K562 (cell line): ENCODE measurements around the gene SYT8. TPM values are rescaled to one million over a fixed set of nuclear protein-coding genes. Genes with fewer than 3 reads are reported as not detected.

Experiments used
- ATAC-seq: fragments of 200-7000 bp; cut with Tn5 transposase; 3 replicates; pipeline ENCODE4 v1.9.1; 2020; ENCODE audit warnings: moderate library complexity
- BruUV-seq: library from RNA; stranded (reverse); fragments of 400-500 nt; replicated peaks from 2 replicates; lab custom pipeline; 2021; lab: Mats Ljungman, UMichigan
- CTCF ChIA-PET: fragments of 300-600 bp; formaldehyde crosslinking; extraction: SDS; loops from one replicate; lab custom pipeline; 2021; ENCODE audit warnings: low intra/inter-chr PET ratio; lab: Yijun Ruan, JAX
- POLR2A ChIA-PET: fragments of 300-600, 350-650 bp; sonication (Branson Sonifier 250); formaldehyde crosslinking; extraction: SDS; loops from one replicate; lab custom pipeline; 2021; ENCODE audit warnings: antibody characterized with exemption, inconsistent platforms; lab: Yijun Ruan, JAX
- DNase-seq, 4 experiments: peaks; one replicate each; pipeline versions ENCODE4 v3.0.0 to v3.0.0-alpha.2; 2011 to 2018; ENCODE audit warnings: low spot score in 3 of 4, mixed read lengths in 3 of 4; ENCODE audit errors: extremely low read depth in 1 of 4
- FAIRE-seq: peaks from 2 replicates; lab custom pipeline; 2011; peaks lifted over from hg19 to GRCh38; lab: Jason Lieb, UNC
- H2AFZ ChIP-seq: 2 replicates; pipeline ENCODE4 v1.6.0; 2011; ENCODE audit warnings: low read depth, low read length, control low read depth, inconsistent platforms
- H3K27ac ChIP-seq: fragments of 200-600 bp; 3 replicates; pipeline ENCODE4 v1.8.0; 2011; ENCODE audit warnings: low read depth, mild to moderate bottlenecking, control low read depth, inconsistent platforms, low read length, moderate library complexity, mixed read lengths; ENCODE audit errors: extremely low read depth
- H3K27me3 ChIP-seq, 2 experiments: fragments of 300-600 bp in 1 of 2; 2 replicates in 1 of 2; 3 replicates in 1 of 2; pipeline versions ENCODE4 v1.6.0 to v1.8.0; 2011; ENCODE audit warnings: inconsistent platforms in 2 of 2, low read length in 2 of 2, mild to moderate bottlenecking in 1 of 2, mixed read lengths in 1 of 2, moderate library complexity in 1 of 2; ENCODE audit not compliant: control insufficient read depth in 2 of 2, insufficient read depth in 2 of 2
- H3K36me3 ChIP-seq: fragments of 300-600 bp; 3 replicates; pipeline ENCODE4 v1.8.0; 2011; ENCODE audit warnings: mild to moderate bottlenecking, low read length, inconsistent platforms; ENCODE audit not compliant: control insufficient read depth, insufficient read depth
- H3K4me1 ChIP-seq, 2 experiments: fragments of 200-600 bp in 1 of 2; replicated peaks in 1 of 2; 2 replicates in 1 of 2; 3 replicates in 1 of 2; pipeline versions ENCODE4 v1.5.1 to v1.8.0; 2011; ENCODE audit warnings: inconsistent platforms in 2 of 2, low read length in 2 of 2, mild to moderate bottlenecking in 1 of 2, mixed read lengths in 1 of 2, moderate library complexity in 1 of 2; ENCODE audit not compliant: control insufficient read depth in 2 of 2, insufficient read depth in 2 of 2
- H3K4me2 ChIP-seq: 2 replicates; pipeline ENCODE4 v1.6.1; 2011; ENCODE audit warnings: low read length, control low read depth, inconsistent platforms, mixed read lengths; ENCODE audit not compliant: insufficient read depth
- H3K4me3 ChIP-seq: fragments of 200-600 bp; sonication (generic), shearing (Covaris generic); 2 replicates; pipeline ENCODE4 v1.5.1; 2016; ENCODE audit warnings: control low read depth, inconsistent platforms
- H3K79me2 ChIP-seq: fragments of 200-600 bp; 3 replicates; pipeline ENCODE4 v1.8.0; 2011; ENCODE audit warnings: low read length, inconsistent platforms; ENCODE audit not compliant: control insufficient read depth, insufficient read depth
- H3K9ac ChIP-seq, 2 experiments: 2 replicates each; pipeline versions ENCODE4 v1.6.0 to v1.6.1; 2011; ENCODE audit warnings: low read depth in 2 of 2, low read length in 2 of 2, control low read depth in 1 of 2, inconsistent platforms in 1 of 2, mild to moderate bottlenecking in 1 of 2, mixed read lengths in 1 of 2; ENCODE audit not compliant: insufficient read depth in 1 of 2
- H3K9me1 ChIP-seq: one replicate; pipeline ENCODE4 v1.6.0; 2011; ENCODE audit warnings: inconsistent platforms, mild to moderate bottlenecking, low read length, moderate library complexity; ENCODE audit not compliant: control insufficient read depth, insufficient read depth
- H3K9me3 ChIP-seq: replicated peaks from 2 replicates; pipeline ENCODE4 v1.5.1; 2011; ENCODE audit warnings: low read depth, low read length, inconsistent platforms; ENCODE audit not compliant: control insufficient read depth, insufficient read depth
- H4K20me1 ChIP-seq: replicated peaks from 2 replicates; pipeline ENCODE4 v1.6.1; 2011; ENCODE audit warnings: low read length, inconsistent platforms, mixed read lengths; ENCODE audit not compliant: control insufficient read depth, insufficient read depth
- BRF1 ChIP-seq: IDR thresholded peaks from 3 replicates; pipeline ENCODE4 v1.6.1; 2011; ENCODE audit warnings: borderline replicate concordance, mild to moderate bottlenecking; ENCODE audit not compliant: insufficient read length; ENCODE audit errors: extremely low read depth
- CREB1 ChIP-seq, 2 experiments: sonication (generic) in 1 of 2; formaldehyde crosslinking in 1 of 2; IDR thresholded peaks; 2 replicates each; pipeline versions ENCODE4 v1.6.1 to v1.8.0; 2012 to 2022; ENCODE audit warnings: inconsistent platforms in 1 of 2, mild to moderate bottlenecking in 1 of 2, missing genetic modification reagents in 1 of 2, moderate library complexity in 1 of 2
- FOXO4 ChIP-seq: fragments of 450-650 bp; formaldehyde crosslinking; IDR thresholded peaks from 2 replicates; pipeline ENCODE4 v1.4.0; 2020; ENCODE audit warnings: mild to moderate bottlenecking, moderate library complexity
- HES1 ChIP-seq: fragments of 450-650 bp; IDR thresholded peaks from 2 replicates; pipeline ENCODE4 v1.6.1; 2016; ENCODE audit warnings: low read depth, mild to moderate bottlenecking, moderate library complexity
- IRF1 ChIP-seq: sonication (generic); formaldehyde crosslinking; IDR thresholded peaks from 2 replicates; pipeline ENCODE4 v1.8.0; 2022; ENCODE audit warnings: missing genetic modification reagents, mild to moderate bottlenecking, borderline replicate concordance
- MED1 ChIP-seq: sonication (generic); formaldehyde crosslinking; IDR thresholded peaks from 2 replicates; pipeline ENCODE4 v1.8.1; 2023; ENCODE audit warnings: missing genetic modification reagents, borderline replicate concordance
- NBN ChIP-seq: fragments of 450-650 bp; IDR thresholded peaks from 2 replicates; pipeline ENCODE4 v1.6.1; 2016; ENCODE audit warnings: low read depth, mild to moderate bottlenecking
- NELFE ChIP-seq: IDR thresholded peaks from 2 replicates; pipeline ENCODE4 v1.6.1; 2011; ENCODE audit warnings: mild to moderate bottlenecking; ENCODE audit not compliant: insufficient read depth, insufficient read length
- NEUROD1 ChIP-seq: fragments of 150-350 bp; IDR thresholded peaks from 2 replicates; pipeline ENCODE4 v1.6.1; 2014; ENCODE audit warnings: borderline replicate concordance, low read length, low read depth; ENCODE audit not compliant: partially characterized antibody
- RBM39 ChIP-seq: fragments of 200-400 bp; formaldehyde crosslinking; optimal IDR thresholded peaks from 2 replicates; pipeline ENCODE3; 2018; ENCODE audit warnings: low read depth, low read length
- ZBTB17 ChIP-seq: fragments of 450-650 bp; formaldehyde crosslinking; IDR thresholded peaks from 2 replicates; pipeline ENCODE4 v1.4.0; 2020; ENCODE audit warnings: mild to moderate bottlenecking
- ZNF583 ChIP-seq: fragments of 250-450 bp; sonication (Bioruptor Pico); IDR thresholded peaks from 2 replicates; pipeline ENCODE4 v1.4.0; 2020
- ZNF766 ChIP-seq: fragments of 200-800 bp; sonication (Bioruptor generic); conservative IDR thresholded peaks from 2 replicates; pipeline ENCODE4 v1.6.1; 2016; ENCODE audit warnings: missing genetic modification characterization, missing compliant biosample characterization
- WGBS: fragments of 100-300 bp; shearing (Covaris generic); methylation state at CpG from one replicate; pipeline ENCODE4 v1.1.6; 2016; ENCODE audit warnings: low coverage, mixed read lengths; ENCODE audit not compliant: insufficient coverage; ENCODE audit errors: missing lambda C conversion rate; 5-methylcytosine and 5-hydroxymethylcytosine counted together
- in situ Hi-C: fragments of 300-500 bp; cut with MboI; formaldehyde crosslinking; loops from 4 replicates; pipeline ENCODE4 v1.15.0; 2018; ENCODE audit warnings: inconsistent platforms, mixed read lengths
- intact Hi-C: fragments of 100-400 bp; cut with micrococcal nuclease; formaldehyde crosslinking; loops from 2 replicates; pipeline ENCODE4 v1.14.2; 2022
- polyA plus RNA-seq, 8 experiments: library from polyadenylated mRNA; depleted of rRNA in 4 of 8; stranded (reverse) in 5 of 8; unstranded in 3 of 8; fragments of >200 nt; fragmentation: Nextera tagmentation in 2 of 8; fragmentation: Illumina TruSeq in 1 of 8; extraction: Ambion mirVana in 2 of 8; extraction: Trizol in 1 of 8; gene quantifications; 2 replicates each; pipeline versions ENCODE4 v1.2.1 to v1.2.3, GENCODE V29; 2011 to 2014; ENCODE audit warnings: inconsistent platforms in 1 of 8, missing spikeins in 1 of 8
- total RNA-seq, 7 experiments: library from RNA; depleted of rRNA in 6 of 7; stranded (reverse); fragments of >200 nt in 6 of 7; fragmentation: Illumina TruSeq in 2 of 7; extraction: Trizol in 2 of 7; gene quantifications; 2 replicates each; pipeline versions ENCODE4 v1.2.1 to v1.2.3, GENCODE V29; 2011 to 2021; ENCODE audit warnings: low replicate concordance in 1 of 7
- TF ChIP-seq, protein P1 (sequence below), 2 experiments: fragments of 250-450 bp in 1 of 2; fragments of 450-650 bp in 1 of 2; sonication (Bioruptor Pico) in 1 of 2; IDR thresholded peaks; 2 replicates each; pipeline versions ENCODE4 v1.6.1 to v1.8.0; 2016 to 2021; ENCODE audit warnings: mild to moderate bottlenecking in 2 of 2, moderate library complexity in 2 of 2, missing compliant biosample characterization in 1 of 2, missing genetic modification characterization in 1 of 2
- TF ChIP-seq, protein P2 (sequence below): sonication (generic); formaldehyde crosslinking; IDR thresholded peaks from 2 replicates; pipeline ENCODE4 v1.8.1; 2022; ENCODE audit warnings: missing genetic modification reagents

The SYT8 gene
- total and polyA plus RNA-seq, 9 of the 15 experiments (the other 6 are each of a cell fraction or from before 2014, with no cell fraction given), result not detected

DNA sequence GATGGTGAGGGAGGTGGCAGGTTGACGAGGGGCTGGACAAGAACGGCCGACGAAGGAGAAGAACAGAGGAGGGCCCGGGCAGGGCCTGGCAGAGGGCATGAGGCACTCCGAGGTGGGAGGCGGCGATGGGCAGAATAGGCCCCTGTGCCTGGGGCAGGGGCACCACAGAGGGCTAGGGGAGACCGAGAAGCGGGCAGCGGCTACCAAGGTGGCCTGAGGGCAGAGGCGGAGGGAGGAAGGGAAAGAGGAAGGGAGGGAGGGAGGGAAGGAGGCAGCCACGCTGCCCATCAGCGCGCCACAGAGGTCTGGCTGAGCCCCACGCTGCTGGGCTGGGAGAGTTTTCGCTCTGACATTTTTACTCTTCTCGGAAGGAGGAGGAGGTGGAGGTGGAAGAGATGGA is 29.4 kb downstream of the SYT8 start:
- FAIRE-seq, result no peak
- H3K27ac ChIP-seq, result no peak overlapping the region
- CTCF ChIA-PET, result interaction anchor here (0.6 kb wide), 2 partner anchors 54 to 67 kb away, joined by 3 to 5 read pairs; no protein-coding TSS in a partner anchor
- TF ChIP-seq, protein P1, sequence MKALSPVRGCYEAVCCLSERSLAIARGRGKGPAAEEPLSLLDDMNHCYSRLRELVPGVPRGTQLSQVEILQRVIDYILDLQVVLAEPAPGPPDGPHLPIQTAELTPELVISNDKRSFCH (CRISPR knock-in tag; IDR thresholded peaks at IDR 0.05), result no peak
- TF ChIP-seq, protein P1 (tag; IDR thresholded peaks at IDR 0.05), result no peak
- TF ChIP-seq, protein P2, sequence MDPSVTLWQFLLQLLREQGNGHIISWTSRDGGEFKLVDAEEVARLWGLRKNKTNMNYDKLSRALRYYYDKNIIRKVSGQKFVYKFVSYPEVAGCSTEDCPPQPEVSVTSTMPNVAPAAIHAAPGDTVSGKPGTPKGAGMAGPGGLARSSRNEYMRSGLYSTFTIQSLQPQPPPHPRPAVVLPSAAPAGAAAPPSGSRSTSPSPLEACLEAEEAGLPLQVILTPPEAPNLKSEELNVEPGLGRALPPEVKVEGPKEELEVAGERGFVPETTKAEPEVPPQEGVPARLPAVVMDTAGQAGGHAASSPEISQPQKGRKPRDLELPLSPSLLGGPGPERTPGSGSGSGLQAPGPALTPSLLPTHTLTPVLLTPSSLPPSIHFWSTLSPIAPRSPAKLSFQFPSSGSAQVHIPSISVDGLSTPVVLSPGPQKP, result no peak
- TF ChIP-seq ZNF766 (no peak), NEUROD1 (no peak), RBM39 (no peak), NBN (no peak), MED1 (CRISPR knock-in tag) (no peak), CREB1 (IDR thresholded peaks at IDR 0.05) (no peak), CREB1 (CRISPR knock-in tag; IDR thresholded peaks at IDR 0.05) (no peak), BRF1 (no peak), HES1 (no peak), FOXO4 (CRISPR knock-in tag) (no peak), ZNF583 (CRISPR knock-in tag) (no peak), ZBTB17 (no peak), IRF1 (CRISPR knock-in tag) (no peak), NELFE (no peak)
- H3K4me3 ChIP-seq, result no peak overlapping the region
- no peak for DNase-seq
- H2AFZ ChIP-seq, result no peak overlapping the region
- no peaks in the 10 kb centered on the region for H3K9me3 ChIP-seq
- H4K20me1 ChIP-seq, result 0 out of 2 replicates have a peak, but pooled peaks cover 5% of the 10 kb centered on the region
- WGBS, result 0% methylated on average over 6 of the region's 18 CpGs
- H3K4me2 ChIP-seq, result no peak overlapping the region
- no peaks in the 10 kb centered on the region for H3K36me3 ChIP-seq
- POLR2A ChIA-PET, result no interaction called here
- H3K9ac ChIP-seq, result no peak overlapping the region
- no peaks in the 10 kb centered on the region for H3K9me1 ChIP-seq
- BruUV-seq, result no TSS peak
- no peak for ATAC-seq
- peaks cover 14 to 50% of the 10 kb centered on the region in 2 experiments; a peak in 4 of 5 replicates for H3K27me3 ChIP-seq
- peaks cover 0 to 21% of the 10 kb centered on the region in 2 experiments; a peak in 2 of 5 replicates for H3K4me1 ChIP-seq
- intact Hi-C loops (no loop called here), in situ Hi-C loops (no loop called here)
- H3K79me2 ChIP-seq, result no peaks in the 10 kb centered on the region
